ENCODE results near the gene ZNF275. TPM values are rescaled to one million over a fixed set of nuclear protein-coding genes. Genes with fewer than 3 reads are reported as not detected.

Gene ZNF275
- total RNA-seq, 1 donor from 2014 or later = 7.6 TPM

DNA sequence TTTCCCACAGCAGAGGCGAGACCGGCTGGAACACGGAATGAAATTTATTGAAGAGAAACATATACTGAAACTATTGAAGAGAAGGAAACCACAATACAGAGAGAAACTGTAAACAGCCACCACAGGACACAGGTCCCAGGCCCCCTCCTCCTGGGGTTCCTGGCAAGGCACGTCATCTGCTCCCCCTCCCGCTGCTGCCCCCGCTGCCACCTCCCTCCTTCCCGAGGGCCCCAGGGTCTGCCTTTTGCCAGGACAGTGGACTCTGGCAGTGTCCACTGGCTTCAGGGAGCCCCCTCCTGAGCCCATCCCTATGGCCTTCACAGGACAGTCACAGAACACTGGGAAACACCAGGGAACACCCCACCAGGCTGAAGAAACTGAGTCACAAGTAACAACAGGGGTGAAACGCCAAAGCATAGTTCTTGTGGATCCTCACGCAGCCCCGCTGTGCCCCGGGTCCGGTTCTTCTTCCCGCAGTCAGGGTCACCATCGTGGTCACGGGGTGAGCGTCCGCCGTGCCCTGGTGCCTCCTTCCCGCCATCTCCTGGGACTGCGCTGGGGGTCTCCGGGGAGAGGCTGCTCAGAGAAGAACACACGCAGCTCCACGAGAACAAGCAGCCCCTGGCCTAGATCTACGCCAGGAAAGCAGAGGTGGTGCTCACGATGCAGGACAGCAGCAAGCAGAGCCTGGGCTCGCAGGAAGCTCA is 61.8 kb downstream of the ZNF275 start:
- Histone ChIP-seq H3K27me3 (no peaks in the 10 kb centered on the region), H3K9me3 (no peaks in the 10 kb centered on the region), H3K4me3 (no peak overlapping the region), H3K4me1 (no peaks in the 10 kb centered on the region), H3K36me3 (no peaks in the 10 kb centered on the region), H3K27ac (no peak overlapping the region)
- intact Hi-C loops (cut with DNase I) = no loop called here
- TF ChIP-seq, protein P1, sequence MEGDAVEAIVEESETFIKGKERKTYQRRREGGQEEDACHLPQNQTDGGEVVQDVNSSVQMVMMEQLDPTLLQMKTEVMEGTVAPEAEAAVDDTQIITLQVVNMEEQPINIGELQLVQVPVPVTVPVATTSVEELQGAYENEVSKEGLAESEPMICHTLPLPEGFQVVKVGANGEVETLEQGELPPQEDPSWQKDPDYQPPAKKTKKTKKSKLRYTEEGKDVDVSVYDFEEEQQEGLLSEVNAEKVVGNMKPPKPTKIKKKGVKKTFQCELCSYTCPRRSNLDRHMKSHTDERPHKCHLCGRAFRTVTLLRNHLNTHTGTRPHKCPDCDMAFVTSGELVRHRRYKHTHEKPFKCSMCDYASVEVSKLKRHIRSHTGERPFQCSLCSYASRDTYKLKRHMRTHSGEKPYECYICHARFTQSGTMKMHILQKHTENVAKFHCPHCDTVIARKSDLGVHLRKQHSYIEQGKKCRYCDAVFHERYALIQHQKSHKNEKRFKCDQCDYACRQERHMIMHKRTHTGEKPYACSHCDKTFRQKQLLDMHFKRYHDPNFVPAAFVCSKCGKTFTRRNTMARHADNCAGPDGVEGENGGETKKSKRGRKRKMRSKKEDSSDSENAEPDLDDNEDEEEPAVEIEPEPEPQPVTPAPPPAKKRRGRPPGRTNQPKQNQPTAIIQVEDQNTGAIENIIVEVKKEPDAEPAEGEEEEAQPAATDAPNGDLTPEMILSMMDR (IDR thresholded peaks at IDR 0.05) = no peak
- TF ChIP-seq POLR2AphosphoS5 (IDR thresholded peaks at IDR 0.05; ENCODE audit: insufficient read depth in 1 of 2, low read depth in 1 of 2) = no peak
- no peak for TF ChIP-seq POLR2A (IDR thresholded peaks at IDR 0.05)
- DNase-seq (ENCODE audit: extremely low spot score in 2 of 2) = no peak

DNA sequence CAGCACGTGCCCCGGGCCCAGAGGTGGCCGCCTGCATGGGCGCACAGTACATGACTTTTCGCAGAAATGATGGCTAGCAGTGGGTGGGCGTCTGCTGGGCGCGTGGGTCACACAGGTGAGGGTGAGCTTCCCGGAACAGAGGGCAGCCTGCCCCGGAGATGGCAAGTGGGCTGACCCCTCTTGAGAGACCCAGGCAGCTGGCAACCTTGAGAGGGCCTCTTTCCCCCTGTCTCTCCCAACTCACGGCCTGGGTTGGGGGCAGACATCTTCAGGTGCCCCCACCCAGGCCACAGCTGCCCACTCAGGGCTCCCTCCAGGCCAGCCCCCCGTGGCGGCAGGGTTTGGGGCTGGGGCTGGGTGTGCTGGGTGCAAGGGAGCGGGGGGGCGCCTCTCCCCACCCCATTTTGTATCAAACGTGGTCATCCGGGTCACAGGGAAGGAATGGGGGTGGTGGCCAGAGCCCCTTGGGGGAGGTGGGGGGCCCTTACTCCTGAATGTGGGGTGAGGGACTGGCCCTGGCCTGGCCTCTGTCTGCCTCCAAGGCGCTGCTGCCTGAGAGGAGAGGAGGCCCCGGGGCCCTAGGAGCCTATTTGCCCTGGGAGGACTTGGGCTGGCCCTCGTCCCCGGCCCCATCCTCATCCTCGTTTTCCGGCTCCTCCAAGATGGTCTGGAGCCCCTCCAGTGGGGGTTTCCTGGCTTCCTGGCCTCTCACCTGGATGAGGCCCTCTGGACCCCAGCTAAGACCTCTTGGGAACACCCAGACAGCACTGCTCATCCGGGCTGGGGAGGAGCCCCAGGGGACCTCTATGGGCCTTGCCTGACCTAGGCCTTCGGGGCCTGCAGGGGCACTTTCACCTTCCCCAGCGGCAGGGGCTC is 62.6 kb downstream of the ZNF275 start:
- intact Hi-C loops (cut with DNase I) = no loop called here

DNA sequence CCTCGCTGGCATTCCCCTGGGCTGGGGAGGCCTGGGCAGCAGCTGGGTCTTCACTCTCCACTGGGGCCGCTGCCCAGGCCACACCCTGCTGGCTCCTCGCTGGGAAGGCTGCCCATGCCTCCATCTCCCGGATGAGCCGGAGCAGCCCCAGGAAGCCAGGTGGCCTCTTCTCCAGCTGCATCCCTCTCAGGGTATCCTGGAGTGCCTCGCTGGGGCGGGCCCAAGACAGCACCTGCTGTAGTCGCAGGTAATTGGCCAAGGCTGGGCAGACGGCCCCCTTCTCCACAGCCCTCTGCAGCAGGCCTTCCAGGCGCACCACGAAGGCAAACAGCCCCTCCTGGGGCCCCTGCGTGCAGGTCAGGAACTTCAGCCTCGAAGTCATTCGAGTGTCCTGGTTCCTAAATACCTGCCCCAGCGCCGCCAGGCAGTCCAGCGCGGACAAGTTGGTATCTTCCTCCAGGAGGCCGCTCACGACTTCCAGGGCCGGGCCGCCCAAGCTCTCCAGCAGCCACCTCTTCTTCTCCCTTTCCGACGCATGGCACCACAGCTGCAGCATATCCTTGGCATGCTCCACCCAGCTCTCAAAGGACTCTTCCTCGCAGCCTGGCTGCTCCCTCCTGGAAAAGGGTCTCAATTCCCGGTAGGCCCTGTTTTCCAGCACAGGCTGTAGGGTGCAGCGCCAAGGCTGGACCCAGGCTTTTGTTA is 63.5 kb downstream of the ZNF275 start:
- intact Hi-C loops (cut with DNase I) = no loop called here

More for the DNA sequence above, 62.6 kb downstream of the ZNF275 start:
- Histone ChIP-seq H3K4me3 (no peak overlapping the region), H3K9me3 (no peaks in the 10 kb centered on the region), H3K4me1 (no peaks in the 10 kb centered on the region), H3K27me3 (no peaks in the 10 kb centered on the region), H3K36me3 (no peaks in the 10 kb centered on the region), H3K27ac (no peak overlapping the region)
- no peak for DNase-seq (ENCODE audit: extremely low spot score in 2 of 2)
- TF ChIP-seq, protein P1 (IDR thresholded peaks at IDR 0.05) = no peak
- TF ChIP-seq POLR2A (IDR thresholded peaks at IDR 0.05) = no peak
- no peak for TF ChIP-seq POLR2AphosphoS5 (IDR thresholded peaks at IDR 0.05; ENCODE audit: insufficient read depth in 1 of 2, low read depth in 1 of 2)

DNA sequence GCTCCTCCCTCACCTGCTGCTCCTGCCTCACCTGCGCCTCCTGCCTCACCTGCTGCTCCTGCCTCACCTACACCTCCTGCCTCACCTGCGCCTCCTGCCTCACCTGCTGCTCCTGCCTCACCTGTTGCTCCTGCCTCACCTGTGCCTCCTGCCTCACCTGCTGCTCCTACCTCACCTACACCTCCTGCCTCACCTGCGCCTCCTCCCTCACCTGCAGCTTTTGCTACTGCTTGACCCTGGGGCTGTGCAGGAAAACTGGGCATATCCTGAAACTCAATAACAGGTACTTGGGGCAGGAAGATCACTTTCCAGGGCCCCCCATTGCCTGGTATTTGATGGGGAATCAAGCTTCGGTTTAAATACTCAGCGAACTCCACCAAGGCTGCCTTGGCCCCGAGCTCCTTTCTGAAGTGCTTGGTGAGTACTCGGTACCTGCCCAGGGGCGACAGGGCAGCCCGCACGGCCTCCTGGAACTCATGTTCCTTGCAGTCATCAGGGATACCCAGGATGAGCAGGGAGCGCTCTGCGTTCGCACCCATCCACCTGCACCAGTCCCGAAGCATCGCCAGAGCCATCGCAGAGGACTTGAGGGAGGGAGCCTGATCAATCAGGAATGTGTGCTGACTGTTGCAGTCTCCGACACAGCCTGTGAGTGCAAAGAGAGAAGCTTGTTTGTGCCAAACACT is 64.5 kb downstream of the ZNF275 start:
- no peak overlapping the region for H3K4me3 ChIP-seq
- intact Hi-C loops (cut with DNase I) = no loop called here
- TF ChIP-seq POLR2AphosphoS5 (IDR thresholded peaks at IDR 0.05; ENCODE audit: insufficient read depth in 1 of 2, low read depth in 1 of 2) = no peak
- no peak for TF ChIP-seq POLR2A (IDR thresholded peaks at IDR 0.05)
- TF ChIP-seq, protein P1 (IDR thresholded peaks at IDR 0.05) = no peak
- H3K36me3 ChIP-seq = no peaks in the 10 kb centered on the region
- DNase-seq (ENCODE audit: extremely low spot score in 2 of 2) = no peak
- no peaks in the 10 kb centered on the region for H3K27me3 ChIP-seq
- H3K4me1 ChIP-seq = no peaks in the 10 kb centered on the region
- no peak overlapping the region for H3K27ac ChIP-seq
- H3K9me3 ChIP-seq = no peaks in the 10 kb centered on the region

More for the DNA sequence above, 63.5 kb downstream of the ZNF275 start:
- Histone ChIP-seq H3K27me3 (no peaks in the 10 kb centered on the region), H3K36me3 (no peaks in the 10 kb centered on the region), H3K27ac (no peak overlapping the region), H3K4me1 (no peaks in the 10 kb centered on the region), H3K4me3 (no peak overlapping the region), H3K9me3 (no peaks in the 10 kb centered on the region)
- DNase-seq (ENCODE audit: extremely low spot score in 2 of 2) = no peak
- TF ChIP-seq POLR2AphosphoS5 (IDR thresholded peaks at IDR 0.05; ENCODE audit: insufficient read depth in 1 of 2, low read depth in 1 of 2) (no peak), POLR2A (IDR thresholded peaks at IDR 0.05) (no peak)
- TF ChIP-seq, protein P1 (IDR thresholded peaks at IDR 0.05) = no peak
